CD1c-positive myeloid dendritic cell (primary cell): ENCODE results near the gene ITCH.

Experiments
- DNase-seq: peaks from one replicate; pipeline ENCODE4 v3.0.0-alpha.2; 2016; ENCODE audit errors: extremely low spot score

The ITCH gene

DNA sequence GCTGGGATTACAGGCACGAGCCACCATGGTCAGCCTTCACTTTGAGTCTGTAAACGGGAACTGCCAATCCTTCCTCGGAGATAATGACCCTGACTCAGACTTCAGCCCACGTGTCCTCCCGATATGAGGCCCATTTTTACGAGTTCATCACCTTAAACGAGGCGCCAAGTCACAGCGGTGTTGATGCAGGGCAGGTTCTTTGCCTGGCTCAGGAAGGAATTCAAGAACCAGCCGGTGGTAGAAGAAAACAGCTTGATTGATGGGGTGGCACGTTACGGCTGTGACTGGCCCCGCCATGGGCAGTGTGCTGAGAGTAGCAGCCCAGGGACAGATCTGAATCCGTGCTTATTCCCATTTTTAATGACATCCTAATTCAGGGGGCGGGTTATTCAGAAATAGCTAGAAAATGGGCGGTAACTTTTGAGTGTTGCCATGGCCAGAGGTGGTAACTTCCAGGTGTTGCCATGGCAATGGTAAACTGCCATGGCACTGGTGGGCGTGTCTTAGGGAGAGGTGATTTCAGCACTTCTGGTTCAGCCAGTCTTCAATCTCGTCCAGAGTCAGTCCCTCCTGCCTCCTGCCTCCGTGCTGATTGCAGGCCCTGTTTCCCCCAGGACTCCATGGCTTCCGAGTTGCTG lies 186.3 kb downstream of the ITCH start:
- peak; percentile 45 for DNase-seq

DNA sequence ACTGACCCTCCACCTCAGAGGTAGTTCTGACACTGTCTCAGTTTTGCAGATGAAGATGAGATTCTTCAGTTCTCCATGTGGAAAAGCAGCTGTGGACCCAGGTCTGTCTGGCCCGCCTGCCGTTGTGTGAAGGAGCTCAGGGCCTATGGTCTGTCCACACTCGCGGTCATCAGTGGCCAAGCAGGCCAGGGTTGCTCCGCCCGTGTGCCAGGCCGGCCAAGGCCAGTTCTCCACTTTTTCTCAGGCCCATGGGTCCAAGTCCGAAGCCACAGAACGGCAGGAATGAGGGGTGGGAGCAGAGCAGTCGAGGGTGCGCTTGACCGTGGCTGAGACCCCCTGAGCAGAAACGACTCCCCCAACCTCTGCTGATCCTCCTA lies 186.8 kb downstream of the ITCH start:
- no peak for DNase-seq

GRCh38 chr20:34552569-34552968 lies 189.5 kb downstream of the ITCH start:
- DNase-seq: no peak

DNA sequence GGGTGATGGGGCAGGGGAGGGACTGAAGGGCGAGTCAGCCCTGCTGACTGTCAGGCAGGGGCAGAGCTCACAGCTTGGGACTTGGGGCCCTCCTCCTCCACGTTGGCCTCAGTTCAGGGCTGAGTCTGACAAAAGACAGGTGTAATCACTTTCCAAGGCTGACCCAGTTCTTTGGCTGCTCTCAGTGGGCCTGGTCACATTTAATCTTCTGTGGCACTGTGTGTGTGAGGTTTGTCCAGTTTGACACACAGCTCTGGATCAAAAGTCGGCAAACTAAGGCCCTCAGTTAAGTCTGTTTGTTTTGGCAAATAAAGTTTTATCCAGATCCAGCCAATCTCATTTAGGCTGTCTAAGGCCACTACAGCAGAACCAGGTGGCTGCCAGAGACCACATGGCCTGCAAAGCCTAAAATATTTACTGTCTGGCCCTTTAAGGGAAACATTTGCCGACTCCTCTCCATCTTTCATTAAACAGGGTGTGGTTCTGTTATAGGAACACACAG lies 190.3 kb downstream of the ITCH start:
- DNase-seq: no peak

- peak; percentile 10 for DNase-seq
These were observed 194.9 kb downstream of the ITCH start for GRCh38 chr20:34557936-34558319.

DNA sequence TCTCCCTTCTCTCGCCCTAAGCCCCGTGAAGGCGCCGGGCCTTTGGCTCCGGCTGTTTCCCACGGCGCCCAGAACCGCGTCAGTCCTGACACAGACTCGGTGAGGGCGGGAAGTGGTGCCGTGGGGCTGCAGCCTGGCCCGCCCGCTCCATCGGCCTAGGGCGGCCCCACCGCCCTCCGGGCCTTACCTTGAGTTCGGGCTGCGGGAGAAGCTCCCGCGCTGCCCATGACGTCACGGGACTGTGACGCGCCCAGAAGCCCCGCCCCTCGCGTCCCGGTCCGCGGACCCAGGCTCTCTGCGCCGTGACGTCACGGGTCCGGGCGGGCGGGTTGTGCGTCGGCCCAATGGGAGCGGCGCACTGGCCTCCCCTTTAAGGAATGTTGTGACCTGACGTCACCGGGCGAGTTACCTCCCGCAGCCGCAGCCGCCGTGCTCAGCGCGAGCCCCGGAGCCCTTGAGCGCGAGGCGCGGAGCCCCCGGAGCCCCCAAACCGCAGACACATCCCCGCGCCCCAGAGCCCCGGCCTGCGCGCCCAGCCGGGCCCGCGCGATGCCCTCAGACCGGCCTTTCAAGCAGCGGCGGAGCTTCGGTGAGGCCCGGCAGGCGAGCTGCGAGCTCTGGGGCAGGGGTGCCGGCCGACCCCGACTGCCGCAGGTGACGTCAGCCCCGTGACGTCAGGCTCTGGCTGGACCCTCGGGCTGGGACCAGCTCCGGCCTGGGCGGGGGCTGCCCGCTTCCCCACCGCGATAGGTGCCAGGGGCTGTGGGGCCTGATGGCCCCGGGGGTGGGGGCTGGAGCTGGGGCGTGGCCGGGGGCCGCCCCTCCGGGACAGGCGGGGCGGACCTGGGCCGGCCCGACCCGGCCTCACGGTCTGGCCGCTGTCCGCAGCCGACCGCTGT lies 195.5 kb downstream of the ITCH start, which contains the start of gene MAP1LC3A:
Gene MAP1LC3A (plus strand): TSS at position 399 of the 899 bp plus-strand sequence. CDS start 151 bp downstream, at position 550.
- DNase-seq: peak; percentile 96

GRCh38 chr20:34559311-34560140 lies 196.5 kb downstream of the ITCH start:
- DNase-seq: no peak

DNA sequence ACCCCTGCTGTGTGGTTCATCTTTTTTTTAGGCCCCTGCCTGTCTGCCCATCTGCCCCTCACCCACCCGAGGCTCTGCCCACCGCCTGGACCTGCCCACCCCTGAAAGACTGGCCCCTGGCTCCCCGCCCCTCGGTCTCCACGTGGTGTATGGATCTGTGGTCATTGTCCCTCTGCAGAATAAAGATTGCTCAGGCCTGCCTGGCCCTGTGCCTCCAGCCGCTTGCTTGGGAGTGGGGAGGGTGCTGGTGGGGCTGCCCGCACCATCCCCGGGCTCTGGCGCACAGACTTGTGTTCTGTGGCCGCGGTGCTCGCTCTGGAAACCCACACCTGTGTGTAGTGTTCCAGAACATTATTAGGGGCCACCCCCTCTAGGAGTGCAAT lies 197.1 kb downstream of the ITCH start:
- DNase-seq: no peak

GRCh38 chr20:34560614-34561013 lies 197.5 kb downstream of the ITCH start:
- no peak for DNase-seq
